MCF 10A (cell line): ENCODE results near the gene BCR. TPM values are rescaled to one million over a fixed set of nuclear protein-coding genes. Genes with fewer than 3 reads are reported as not detected.

Experiments used
- BruUV-seq: library from RNA; stranded (reverse); fragments of 400-500 nt; replicated peaks from 2 replicates; lab custom pipeline; 2021; lab: Mats Ljungman, UMichigan
- CTCF ChIA-PET: fragments of 300-600 bp; sonication (Branson Sonifier 250); formaldehyde crosslinking; extraction: SDS; loops from one replicate; lab custom pipeline; 2021; ENCODE audit warnings: antibody characterized with exemption, inconsistent platforms; lab: Yijun Ruan, JAX
- POLR2A ChIA-PET: fragments of 300-600, 350-650 bp; sonication (Branson Sonifier 250); formaldehyde crosslinking; extraction: SDS; loops from one replicate; lab custom pipeline; 2020; ENCODE audit warnings: antibody characterized with exemption, inconsistent platforms; lab: Yijun Ruan, JAX
- DNase-seq: peaks from one replicate; pipeline ENCODE4 v3.0.0-alpha.2; 2018; ENCODE audit not compliant: unreplicated experiment
- H3K27ac Mint-ChIP-seq: one replicate; pipeline ENCODE4 v1.8.0; 2022; ENCODE audit warnings: mild to moderate bottlenecking, low read depth, mixed read lengths; ENCODE audit not compliant: unreplicated experiment
- H3K27me3 Mint-ChIP-seq: one replicate; pipeline ENCODE4 v1.8.0; 2022; ENCODE audit warnings: mixed read lengths; ENCODE audit not compliant: insufficient read depth, unreplicated experiment
- H3K36me3 Mint-ChIP-seq: one replicate; pipeline ENCODE4 v1.8.0; 2022; ENCODE audit warnings: mild to moderate bottlenecking, moderate library complexity, mixed read lengths; ENCODE audit not compliant: insufficient read depth, unreplicated experiment
- H3K4me1 Mint-ChIP-seq: one replicate; pipeline ENCODE4 v1.8.0; 2022; ENCODE audit warnings: mixed read lengths; ENCODE audit not compliant: insufficient read depth, unreplicated experiment
- H3K4me3 Mint-ChIP-seq: one replicate; pipeline ENCODE4 v1.8.0; 2022; ENCODE audit warnings: mild to moderate bottlenecking, moderate library complexity, mixed read lengths; ENCODE audit not compliant: unreplicated experiment
- H3K9me3 Mint-ChIP-seq: one replicate; pipeline ENCODE4 v1.8.0; 2022; ENCODE audit warnings: mixed read lengths; ENCODE audit not compliant: unreplicated experiment
- CTCF ChIP-seq: fragments of 200-600 bp; IDR thresholded peaks from one replicate; pipeline ENCODE4 v1.8.0; 2022; ENCODE audit warnings: antibody characterized with exemption, mild to moderate bottlenecking; ENCODE audit not compliant: unreplicated experiment
- intact Hi-C: fragments of 100-400 bp; cut with micrococcal nuclease; formaldehyde crosslinking; loops from 2 replicates; pipeline ENCODE4 v1.14.1; 2022
- total RNA-seq: library from RNA; stranded (reverse); gene quantifications from 2 replicates; pipeline ENCODE4 v1.2.3, GENCODE V29; 2022

Gene BCR
- total RNA-seq, 1 experiment from 2014 or later, result 77.9 TPM

GRCh38 chr22:23274146-23274526 lies 93.8 kb downstream of the BCR start:
- H3K27ac Mint-ChIP-seq, result no peak overlapping the region
- POLR2A ChIA-PET, result no interaction called here
- H3K36me3 Mint-ChIP-seq, result peaks cover 57% of the 10 kb centered on the region
- CTCF ChIA-PET, result no interaction called here
- H3K4me3 Mint-ChIP-seq, result no peak overlapping the region
- no peak for TF ChIP-seq CTCF
- H3K27me3 Mint-ChIP-seq, result no peaks in the 10 kb centered on the region
- no peaks in the 10 kb centered on the region for H3K9me3 Mint-ChIP-seq
- intact Hi-C loops, result no loop called here
- H3K4me1 Mint-ChIP-seq, result peaks cover 6% of the 10 kb centered on the region
- no TSS peak for BruUV-seq
- no peak for DNase-seq

DNA sequence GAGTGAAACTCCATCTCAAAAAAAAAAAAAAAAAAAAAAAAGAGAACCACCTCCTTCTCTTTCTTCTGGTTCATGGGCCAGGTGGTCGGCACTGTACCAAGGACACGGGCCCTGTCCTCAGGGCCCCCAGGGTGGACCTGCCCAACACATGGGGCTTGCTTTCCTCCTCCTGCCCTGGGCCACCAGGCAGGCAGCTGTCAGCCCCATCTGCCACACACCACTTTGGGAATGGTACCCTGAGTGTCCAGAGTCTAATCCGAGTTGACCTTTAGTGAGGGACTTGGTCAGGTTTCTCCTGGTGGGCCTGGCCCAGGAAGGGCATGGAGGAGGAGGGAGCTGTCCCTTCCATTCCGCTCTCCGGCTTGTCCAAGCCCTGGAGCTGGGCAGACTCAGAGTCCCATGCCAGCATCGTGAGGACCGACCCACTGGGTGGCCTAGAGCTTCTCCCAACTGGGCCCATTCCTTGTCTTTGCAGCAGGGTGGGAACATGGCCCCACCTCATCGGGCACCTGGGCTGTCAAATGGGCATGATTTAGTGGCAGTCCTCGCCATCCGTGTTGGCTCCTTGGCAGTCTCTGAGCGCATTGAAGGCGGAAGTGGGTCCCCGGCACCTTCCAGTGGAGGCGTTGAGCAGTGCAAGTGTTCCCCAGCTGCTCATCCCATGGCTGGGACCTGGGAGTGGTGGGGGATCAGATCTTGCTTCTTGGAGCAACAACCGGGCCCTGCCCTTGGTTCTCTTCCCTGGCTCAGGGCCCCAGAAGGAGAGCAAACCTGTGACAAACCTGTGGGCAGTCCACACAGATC lies 94.8 kb downstream of the BCR start:
- Mint-ChIP-seq H3K27ac (no peak overlapping the region), H3K36me3 (peaks cover 55% of the 10 kb centered on the region), H3K27me3 (no peaks in the 10 kb centered on the region), H3K4me1 (peaks cover 14% of the 10 kb centered on the region), H3K9me3 (no peaks in the 10 kb centered on the region), H3K4me3 (no peak overlapping the region)
- CTCF ChIA-PET, result interaction anchor here (0.6 kb wide), 1 partner anchor 101 kb away, joined by 3 read pairs; no protein-coding TSS in a partner anchor
- no TSS peak for BruUV-seq
- intact Hi-C loops, result no loop called here
- DNase-seq, result no peak
- POLR2A ChIA-PET, result no interaction called here
- TF ChIP-seq CTCF, result no peak

- no peak overlapping the region for H3K27ac Mint-ChIP-seq
- POLR2A ChIA-PET, result no interaction called here
- peaks cover 52% of the 10 kb centered on the region for H3K36me3 Mint-ChIP-seq
Observed at GRCh38 chr22:23275751-23276150, 95.4 kb downstream of the BCR start.

More at GRCh38 chr22:23275751-23276150, 95.4 kb downstream of the BCR start:
- intact Hi-C loops, result no loop called here
- H3K27me3 Mint-ChIP-seq, result no peaks in the 10 kb centered on the region
- H3K4me3 Mint-ChIP-seq, result no peak overlapping the region
- BruUV-seq, result no TSS peak
- peaks cover 16% of the 10 kb centered on the region for H3K4me1 Mint-ChIP-seq
- TF ChIP-seq CTCF, result no peak
- CTCF ChIA-PET, result interaction anchor here (0.6 kb wide), 1 partner anchor 101 kb away, joined by 3 read pairs; no protein-coding TSS in a partner anchor
- H3K9me3 Mint-ChIP-seq, result no peaks in the 10 kb centered on the region
- no peak for DNase-seq
